Mucosa of rectum (tissue), 2 donors: ENCODE data around the gene KIAA0232.
"Not testable (repeated sequence)": the region's sequence is repeated elsewhere in the genome, so short reads cannot be mapped to it uniquely, and the experiment has no call there.

Experiments
- H3K27ac ChIP-seq, 2 donors: one replicate each; pipeline ENCODE4 v1.7.0; 2013; ENCODE audit warnings: inconsistent platforms in 2 of 2, low read depth in 2 of 2, low read length in 2 of 2
- H3K27me3 ChIP-seq, 2 donors: one replicate each; pipeline ENCODE4 v1.7.0; 2013; ENCODE audit warnings: low read length in 2 of 2; ENCODE audit not compliant: control insufficient read depth in 2 of 2, insufficient read depth in 2 of 2
- H3K36me3 ChIP-seq, 2 donors: one replicate each; pipeline ENCODE4 v1.7.0; 2013; ENCODE audit warnings: low read length in 2 of 2; ENCODE audit not compliant: control insufficient read depth in 2 of 2, insufficient read depth in 2 of 2
- H3K4me1 ChIP-seq, 2 donors: one replicate each; pipeline ENCODE4 v1.7.0; 2013; ENCODE audit warnings: low read length in 2 of 2, mild to moderate bottlenecking in 1 of 2; ENCODE audit not compliant: control insufficient read depth in 2 of 2, insufficient read depth in 2 of 2
- H3K4me3 ChIP-seq, 2 donors: one replicate each; pipeline ENCODE4 v1.7.0; 2013; ENCODE audit warnings: low read length in 2 of 2
- H3K9ac ChIP-seq, 2 donors: one replicate each; pipeline ENCODE4 v1.7.0; 2013; ENCODE audit warnings: low read length in 2 of 2, low read depth in 1 of 2, mild to moderate bottlenecking in 1 of 2
- H3K9me3 ChIP-seq, 2 donors: one replicate each; pipeline ENCODE4 v1.7.0; 2013; ENCODE audit warnings: low read length in 2 of 2; ENCODE audit not compliant: control insufficient read depth in 2 of 2
- donor health status: healthy.
- donor health status: Normal muscosa, but diverticular disease.

Gene KIAA0232

GRCh38 chr4:6889101-6889735 is 106.7 kb downstream of the KIAA0232 start:
- Histone ChIP-seq H3K36me3 (peaks cover 0 to 2% of the 10 kb centered on the region in 2 donors), H3K9ac (no peak overlapping the region), H3K4me3 (no peak overlapping the region), H3K9me3 (no peaks in the 10 kb centered on the region), H3K27ac (no peak overlapping the region), H3K27me3 (no peaks in the 10 kb centered on the region), H3K4me1 (peaks cover 19 to 20% of the 10 kb centered on the region in 2 donors)

GRCh38 chr4:6889736-6890324 is 107.3 kb downstream of the KIAA0232 start:
- no peaks in the 10 kb centered on the region for H3K36me3 ChIP-seq
- no peak overlapping the region for H3K27ac ChIP-seq
- no peaks in the 10 kb centered on the region for H3K9me3 ChIP-seq
- H3K4me3 ChIP-seq, result no peak overlapping the region
- no peaks in the 10 kb centered on the region for H3K27me3 ChIP-seq
- peaks cover 19 to 20% of the 10 kb centered on the region in 2 donors for H3K4me1 ChIP-seq
- no peak overlapping the region for H3K9ac ChIP-seq

DNA sequence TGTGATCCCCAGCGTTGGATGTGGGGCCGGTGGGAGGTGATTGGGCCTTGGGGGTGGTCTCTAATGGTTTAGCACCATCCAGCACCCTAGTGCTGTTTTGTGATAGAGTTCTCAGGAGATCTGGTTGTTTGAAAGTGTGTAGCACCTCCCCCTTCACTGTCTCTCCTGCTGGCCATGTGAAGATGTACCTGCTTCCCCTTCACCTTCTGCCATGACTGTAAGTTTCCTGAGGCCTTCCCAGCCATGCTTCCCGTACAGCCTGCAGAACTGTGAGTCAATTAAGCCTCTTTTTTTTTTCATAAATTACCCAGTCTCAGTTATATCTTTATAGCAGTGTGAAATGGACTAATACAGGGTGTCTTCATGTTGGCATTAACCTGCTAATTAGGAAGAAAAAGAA is 107.8 kb downstream of the KIAA0232 start:
- Histone ChIP-seq H3K36me3 (no peaks in the 10 kb centered on the region), H3K4me1 (peaks cover 19 to 20% of the 10 kb centered on the region in 2 donors), H3K9me3 (no peaks in the 10 kb centered on the region), H3K9ac (no peak overlapping the region), H3K27me3 (no peaks in the 10 kb centered on the region), H3K4me3 (no peak overlapping the region), H3K27ac (no peak overlapping the region)

- not testable (repeated sequence) for H3K9me3 ChIP-seq, H3K4me3 ChIP-seq, H3K36me3 ChIP-seq, H3K9ac ChIP-seq, H3K27ac ChIP-seq, H3K27me3 ChIP-seq
- peaks cover 19 to 20% of the 10 kb centered on the region in 2 donors for H3K4me1 ChIP-seq
Measured at GRCh38 chr4:6890971-6891370, 108.4 kb downstream of the KIAA0232 start.

DNA sequence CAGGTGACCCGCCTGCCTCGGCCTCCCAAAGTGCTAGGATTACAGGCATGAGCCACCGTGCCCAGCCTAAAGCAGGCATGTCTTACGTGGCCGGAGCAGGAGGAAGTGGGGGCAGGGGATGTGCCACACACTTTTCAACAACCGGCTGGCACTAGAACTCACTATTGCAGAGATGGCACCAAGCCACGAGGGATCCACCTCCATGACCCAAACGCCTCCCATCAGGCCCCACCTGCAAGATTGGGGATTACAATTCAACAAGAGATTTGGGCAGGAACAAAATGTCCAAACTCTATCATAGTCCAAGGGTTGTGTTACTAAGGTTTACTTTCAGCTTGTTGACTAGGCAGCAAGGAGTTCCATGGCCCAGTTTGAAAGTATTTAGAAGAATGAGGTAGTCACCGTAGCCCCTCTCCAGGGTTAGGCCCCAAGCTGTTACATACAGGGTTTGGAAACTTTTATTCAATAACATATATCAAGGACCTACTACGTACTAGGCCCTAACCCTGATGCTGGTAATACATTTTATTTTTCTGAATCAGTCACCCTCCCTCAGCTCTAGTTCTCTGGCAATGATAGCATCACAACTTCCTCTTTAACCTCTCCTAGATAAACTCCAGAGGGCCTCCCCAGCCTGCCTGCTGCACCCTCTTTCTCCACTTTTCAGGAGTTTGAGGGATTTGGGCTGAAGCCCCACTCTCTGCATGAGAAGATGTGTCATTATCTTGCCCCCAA is 109.1 kb downstream of the KIAA0232 start:
- Histone ChIP-seq H3K27ac (peak overlapping the region; percentile 38 to 52), H3K36me3 (no peaks in the 10 kb centered on the region), H3K4me3 (peak overlapping the region in 1 of 2 donors; percentile 42), H3K9me3 (no peaks in the 10 kb centered on the region), H3K27me3 (no peaks in the 10 kb centered on the region), H3K9ac (peak overlapping the region; percentile 12 to 32), H3K4me1 (peaks cover 19 to 20% of the 10 kb centered on the region in 2 donors)

GRCh38 chr4:6892190-6892908 is 109.8 kb downstream of the KIAA0232 start:
- no peaks in the 10 kb centered on the region for H3K36me3 ChIP-seq
- H3K4me3 ChIP-seq, result peak overlapping the region; percentile 42 to 44
- H3K9ac ChIP-seq, result peak overlapping the region; percentile 32 to 42
- H3K9me3 ChIP-seq, result no peaks in the 10 kb centered on the region
- H3K27me3 ChIP-seq, result no peaks in the 10 kb centered on the region
- H3K27ac ChIP-seq, result peak overlapping the region; percentile 52 to 80
- peaks cover 19 to 20% of the 10 kb centered on the region in 2 donors for H3K4me1 ChIP-seq

GRCh38 chr4:6892909-6893202 is 110.3 kb downstream of the KIAA0232 start:
- no peaks in the 10 kb centered on the region for H3K36me3 ChIP-seq
- H3K4me3 ChIP-seq, result peak overlapping the region in 1 of 2 donors; percentile 42
- H3K4me1 ChIP-seq, result peaks cover 19 to 20% of the 10 kb centered on the region in 2 donors
- H3K9ac ChIP-seq, result peak overlapping the region; percentile 32 to 42
- H3K9me3 ChIP-seq, result no peaks in the 10 kb centered on the region
- H3K27me3 ChIP-seq, result no peaks in the 10 kb centered on the region
- peak overlapping the region in 1 of 2 donors; percentile 80 for H3K27ac ChIP-seq

GRCh38 chr4:6893449-6894085 is 111.0 kb downstream of the KIAA0232 start:
- Histone ChIP-seq H3K9ac (no peak overlapping the region), H3K4me1 (peaks cover 19 to 20% of the 10 kb centered on the region in 2 donors), H3K9me3 (no peaks in the 10 kb centered on the region), H3K27ac (peak overlapping the region; percentile 60 to 80), H3K27me3 (no peaks in the 10 kb centered on the region), H3K4me3 (no peak overlapping the region), H3K36me3 (no peaks in the 10 kb centered on the region)

DNA sequence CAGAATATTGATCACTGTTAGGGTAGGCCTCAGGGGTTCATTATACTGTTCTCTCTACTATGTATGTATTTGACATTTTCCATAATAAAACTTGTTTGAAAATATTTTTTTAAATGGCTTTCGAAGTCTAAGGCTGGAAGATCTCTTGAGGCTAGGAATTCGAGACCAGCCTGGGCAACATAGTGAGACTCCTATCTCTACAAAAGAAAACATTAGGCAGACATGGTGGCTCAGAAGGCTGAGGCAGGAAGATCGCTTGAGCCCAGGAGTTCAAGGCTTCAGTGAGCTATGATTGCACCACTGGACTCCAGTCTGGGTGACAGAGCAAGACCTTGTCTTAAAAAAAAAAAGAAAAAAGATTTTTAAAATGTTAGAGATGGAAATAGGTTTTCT is 111.6 kb downstream of the KIAA0232 start:
- Histone ChIP-seq H3K4me1 (peaks cover 19 to 20% of the 10 kb centered on the region in 2 donors), H3K36me3 (no peaks in the 10 kb centered on the region), H3K27me3 (no peaks in the 10 kb centered on the region), H3K4me3 (no peak overlapping the region), H3K9ac (no peak overlapping the region), H3K27ac (no peak overlapping the region), H3K9me3 (no peaks in the 10 kb centered on the region)
